HG03066 (cell line): ENCODE results near the gene POM121.
"Not testable (repeated sequence)": the region's sequence is repeated elsewhere in the genome, so short reads cannot be mapped to it uniquely, and the experiment has no call there.

Source experiments
- ATAC-seq: cut with Tn5 transposase; IDR thresholded peaks from one replicate; pipeline ENCODE4 v1.9.1; 2021; ENCODE audit warnings: low read depth; ENCODE audit not compliant: unreplicated experiment

Gene POM121

DNA sequence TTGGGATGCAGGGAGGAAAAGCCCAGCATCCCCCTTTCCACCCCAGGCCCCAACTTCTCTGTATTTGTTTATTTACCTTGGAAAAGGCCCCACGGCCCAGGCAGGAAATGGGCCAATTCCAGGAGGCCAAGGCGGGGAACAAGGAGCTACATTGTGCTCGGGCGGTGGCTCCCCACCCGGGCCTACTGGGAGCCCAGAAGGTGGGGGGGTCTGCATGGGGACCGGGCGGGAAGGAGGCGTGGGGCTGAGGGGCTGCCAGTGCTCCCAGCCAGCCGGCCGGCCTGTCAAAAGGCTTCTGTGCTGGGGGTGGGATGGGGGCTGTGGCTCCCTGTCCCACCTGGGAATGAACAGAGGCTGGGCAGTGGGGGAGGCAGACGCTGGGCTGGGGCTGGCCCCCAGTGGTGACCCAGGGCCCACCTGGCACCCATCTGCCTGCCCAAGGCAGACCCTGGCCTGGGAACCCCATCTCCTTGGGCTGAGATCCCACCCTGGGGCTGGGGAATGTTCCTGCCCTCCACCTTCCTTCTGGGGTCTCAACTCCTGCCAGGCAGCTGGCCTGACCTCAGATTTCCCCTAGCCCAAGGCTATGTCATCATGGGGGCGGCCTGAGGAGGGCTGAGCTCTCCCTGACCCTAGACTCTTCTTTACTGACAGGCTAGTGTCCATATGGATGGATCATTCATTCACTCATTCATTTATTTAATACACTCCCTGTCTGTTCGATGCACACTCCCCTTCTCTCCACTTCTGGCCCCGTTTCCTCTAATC is 65.4 kb downstream of the POM121 start:
- not testable (repeated sequence) for ATAC-seq

DNA sequence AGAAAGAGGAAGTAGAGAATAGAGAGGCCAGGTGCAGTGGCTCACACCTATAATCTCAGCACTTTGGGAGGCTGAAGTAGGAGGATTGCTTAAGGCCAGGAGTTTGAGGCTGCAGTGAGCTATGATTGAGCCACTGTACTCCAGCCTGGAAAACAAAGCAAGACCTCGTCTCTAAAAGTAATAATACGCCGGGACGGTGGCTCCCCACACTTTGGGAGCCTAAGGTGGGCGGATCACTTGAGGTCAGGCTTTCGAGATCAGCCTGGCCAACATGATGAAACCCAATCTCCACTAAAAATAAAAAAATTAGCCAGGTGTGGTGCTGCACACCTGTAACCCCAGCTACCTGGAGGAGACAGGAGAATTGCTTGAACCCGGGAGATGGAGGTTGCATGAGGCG is 70.6 kb downstream of the POM121 start:
- ATAC-seq = not testable (repeated sequence)

DNA sequence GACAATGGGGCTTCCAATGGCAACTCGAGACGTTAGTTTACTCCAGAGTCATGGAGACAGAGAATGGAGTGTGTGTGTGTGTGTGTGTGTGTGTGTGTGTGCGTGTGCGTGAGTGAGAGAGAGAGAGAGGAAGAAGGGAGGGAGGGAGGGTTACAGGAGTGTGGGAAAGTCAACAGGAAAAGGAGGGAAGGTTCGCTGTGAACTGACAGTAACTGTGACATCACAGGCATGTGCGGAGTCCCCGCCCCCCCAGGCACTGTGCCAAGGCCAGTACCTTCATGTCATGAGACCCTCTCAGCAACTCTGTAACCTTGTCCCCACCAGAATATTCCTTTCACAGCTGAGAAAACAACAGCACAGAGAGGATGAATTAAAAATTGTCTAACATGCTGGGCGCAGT is 72.6 kb downstream of the POM121 start:
- ATAC-seq = not testable (repeated sequence)

DNA sequence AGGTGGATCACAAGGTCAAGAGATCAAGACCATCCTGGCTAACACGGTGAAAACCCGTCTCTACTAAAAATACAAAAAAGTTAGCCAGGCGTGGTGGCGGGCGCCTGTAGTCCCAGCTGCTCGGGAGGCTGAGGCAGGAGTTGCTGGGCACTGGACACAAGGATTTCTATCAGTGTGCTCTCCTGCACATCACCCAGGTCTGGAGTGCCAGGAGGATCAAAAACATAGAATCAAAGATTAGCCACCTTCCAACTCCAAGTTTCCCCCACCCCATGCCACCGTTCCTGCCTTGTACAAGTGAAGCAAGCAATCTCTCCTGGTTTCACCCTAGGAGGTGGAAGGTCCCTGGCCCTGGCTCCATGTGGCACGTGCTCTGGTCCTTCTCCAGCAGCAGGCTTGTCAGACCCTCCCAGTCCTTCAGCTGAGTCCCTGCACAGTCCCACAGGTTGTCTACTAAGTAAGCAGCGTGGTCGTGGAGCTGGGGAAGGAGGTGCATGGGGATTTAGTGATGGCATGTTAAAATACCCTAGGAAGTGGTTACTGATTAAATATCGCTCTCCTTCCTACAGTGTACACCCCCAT is 73.1 kb downstream of the POM121 start:
- ATAC-seq = not testable (repeated sequence)
